Thyroid gland (tissue), 4 donors: Measurements from ENCODE around the gene TTBK2. TPM values are rescaled to one million over a fixed set of nuclear protein-coding genes. Genes with fewer than 3 reads are reported as not detected.

Experiments used
- DNase-seq, 2 donors: peaks; one replicate each; pipeline ENCODE4 v3.0.0-alpha.2; 2019
- H3K27ac ChIP-seq, 3 donors: fragments of 200-600 bp; sonication (generic); 1 replicate in 2 of 3; 2 replicates in 1 of 3; pipeline ENCODE4 v1.5.1; 2016 to 2019; ENCODE audit warnings: mild to moderate bottlenecking in 1 of 3, moderate library complexity in 1 of 3
- H3K27me3 ChIP-seq: fragments of 200-600 bp; sonication (generic); one replicate; pipeline ENCODE4 v1.5.1; 2019
- H3K36me3 ChIP-seq, 2 donors: fragments of 200-600 bp; sonication (generic); one replicate each; pipeline ENCODE4 v1.5.1; 2016 to 2019
- H3K4me1 ChIP-seq, 2 donors: fragments of 200-600 bp; sonication (generic); one replicate each; pipeline ENCODE4 v1.5.1; 2017 to 2019
- H3K4me3 ChIP-seq, 3 donors: fragments of 200-600 bp; sonication (generic); replicated peaks in 1 of 3; 1 replicate in 2 of 3; 2 replicates in 1 of 3; pipeline ENCODE4 v1.5.1; 2016; ENCODE audit warnings: mild to moderate bottlenecking in 1 of 3
- H3K9me3 ChIP-seq: fragments of 200-600 bp; sonication (generic); one replicate; pipeline ENCODE4 v1.5.1; 2017
- CTCF ChIP-seq, 6 experiments: fragments of 200-600 bp in 3 of 6; fragments of 450-650 bp in 3 of 6; sonication (generic) in 3 of 6; IDR thresholded peaks; one replicate each; pipeline ENCODE4 v1.5.1; 2016 to 2019; ENCODE audit warnings: antibody characterized with exemption in 6 of 6, mild to moderate bottlenecking in 2 of 6, inconsistent platforms in 1 of 6, moderate library complexity in 1 of 6
- POLR2A ChIP-seq, 2 donors: fragments of 450-650 bp; IDR thresholded peaks; one replicate each; pipeline ENCODE4 v1.6.1; 2017; ENCODE audit warnings: antibody characterized with exemption in 2 of 2, mild to moderate bottlenecking in 2 of 2, moderate library complexity in 1 of 2
- WGBS, 2 donors: methylation state at CpG; one replicate each; pipeline ENCODE4 v1.1.5; 2017; 5-methylcytosine and 5-hydroxymethylcytosine counted together
- intact Hi-C: fragments of 100-400 bp; cut with DNase I; formaldehyde crosslinking; loops from one replicate; pipeline ENCODE4 v1.15.1; 2023
- total RNA-seq, 4 donors: library from RNA; depleted of rRNA; stranded (reverse); fragments of >200 nt; gene quantifications; one replicate each; pipeline ENCODE4 v1.2.3, GENCODE V29; 2016

The TTBK2 gene
- total RNA-seq, 4 donors from 2014 or later: 15.7 to 26.9 (median 20.0) TPM

GRCh38 chr15:42730135-42730534 lies 190.4 kb downstream of the TTBK2 start:
- no peak for DNase-seq
- Histone ChIP-seq H3K27ac (no peak overlapping the region), H3K4me3 (no peak overlapping the region), H3K27me3 (no peaks in the 10 kb centered on the region), H3K36me3 (peaks cover 38 to 54% of the 10 kb centered on the region in 2 donors), H3K4me1 (no peaks in the 10 kb centered on the region), H3K9me3 (no peaks in the 10 kb centered on the region)
- TF ChIP-seq CTCF (IDR thresholded peaks at IDR 0.05) (no peak), POLR2A (IDR thresholded peaks at IDR 0.05) (no peak)
- intact Hi-C loops: loop anchor here (10.0 kb wide), 1 partner anchor 195 kb away; the partner anchor contains the start of gene TTBK2
- WGBS, 2 donors: 81 to 85% methylated on average over 6 to 8 of the region's 8 CpGs

- no peak for TF ChIP-seq CTCF (IDR thresholded peaks at IDR 0.05)
- no peak for TF ChIP-seq POLR2A (IDR thresholded peaks at IDR 0.05)
- intact Hi-C loops: no loop called here
- no peaks in the 10 kb centered on the region for H3K4me1 ChIP-seq
- H3K9me3 ChIP-seq: no peaks in the 10 kb centered on the region
- no peak for DNase-seq
- 95 to 99% methylated on average over 7 of the region's 7 CpGs for WGBS, 2 donors
- H3K4me3 ChIP-seq: no peak overlapping the region
- peaks cover 45 to 61% of the 10 kb centered on the region in 2 donors for H3K36me3 ChIP-seq
- no peak overlapping the region for H3K27ac ChIP-seq
- H3K27me3 ChIP-seq: no peaks in the 10 kb centered on the region
Measured at GRCh38 chr15:42729409-42729808, 191.2 kb downstream of the TTBK2 start.

GRCh38 chr15:42728972-42729371 lies 191.6 kb downstream of the TTBK2 start:
- DNase-seq: no peak
- TF ChIP-seq CTCF (IDR thresholded peaks at IDR 0.05): no peak
- no peak for TF ChIP-seq POLR2A (IDR thresholded peaks at IDR 0.05)
- Histone ChIP-seq H3K4me1 (no peaks in the 10 kb centered on the region), H3K9me3 (no peaks in the 10 kb centered on the region), H3K27ac (no peak overlapping the region), H3K27me3 (no peaks in the 10 kb centered on the region), H3K36me3 (peaks cover 50 to 63% of the 10 kb centered on the region in 2 donors), H3K4me3 (no peak overlapping the region)
- intact Hi-C loops: no loop called here
- whole genome bisulfite sequencing, 2 donors: 93 to 94% methylated on average over 14 of the region's 14 CpGs

- Histone ChIP-seq H3K27ac (no peak overlapping the region), H3K4me3 (no peak overlapping the region), H3K4me1 (no peaks in the 10 kb centered on the region), H3K27me3 (no peaks in the 10 kb centered on the region), H3K36me3 (peaks cover 50 to 63% of the 10 kb centered on the region in 2 donors), H3K9me3 (no peaks in the 10 kb centered on the region)
- 90 to 93% methylated on average over 5 of the region's 5 CpGs for WGBS, 2 donors
- DNase-seq: no peak
- intact Hi-C loops: no loop called here
- TF ChIP-seq POLR2A (IDR thresholded peaks at IDR 0.05) (no peak), CTCF (IDR thresholded peaks at IDR 0.05) (no peak)
Measured at GRCh38 chr15:42728560-42728959, 192.0 kb downstream of the TTBK2 start.

GRCh38 chr15:42727750-42728381 lies 192.7 kb downstream of the TTBK2 start:
- H3K4me3 ChIP-seq: no peak overlapping the region
- TF ChIP-seq POLR2A (IDR thresholded peaks at IDR 0.05) (no peak), CTCF (IDR thresholded peaks at IDR 0.05) (no peak)
- H3K27me3 ChIP-seq: no peaks in the 10 kb centered on the region
- peaks cover 50 to 65% of the 10 kb centered on the region in 2 donors for H3K36me3 ChIP-seq
- intact Hi-C loops: no loop called here
- 60 to 72% methylated on average over 13 of the region's 13 CpGs for WGBS, 2 donors
- no peak overlapping the region for H3K27ac ChIP-seq
- H3K4me1 ChIP-seq: no peaks in the 10 kb centered on the region
- H3K9me3 ChIP-seq: no peaks in the 10 kb centered on the region
- DNase-seq: peak; percentile 90 to 92
